ENCODE data around the gene SFMBT1. TPM values are rescaled to one million over a fixed set of nuclear protein-coding genes. Genes with fewer than 3 reads are reported as not detected.

Gene SFMBT1, protein sequence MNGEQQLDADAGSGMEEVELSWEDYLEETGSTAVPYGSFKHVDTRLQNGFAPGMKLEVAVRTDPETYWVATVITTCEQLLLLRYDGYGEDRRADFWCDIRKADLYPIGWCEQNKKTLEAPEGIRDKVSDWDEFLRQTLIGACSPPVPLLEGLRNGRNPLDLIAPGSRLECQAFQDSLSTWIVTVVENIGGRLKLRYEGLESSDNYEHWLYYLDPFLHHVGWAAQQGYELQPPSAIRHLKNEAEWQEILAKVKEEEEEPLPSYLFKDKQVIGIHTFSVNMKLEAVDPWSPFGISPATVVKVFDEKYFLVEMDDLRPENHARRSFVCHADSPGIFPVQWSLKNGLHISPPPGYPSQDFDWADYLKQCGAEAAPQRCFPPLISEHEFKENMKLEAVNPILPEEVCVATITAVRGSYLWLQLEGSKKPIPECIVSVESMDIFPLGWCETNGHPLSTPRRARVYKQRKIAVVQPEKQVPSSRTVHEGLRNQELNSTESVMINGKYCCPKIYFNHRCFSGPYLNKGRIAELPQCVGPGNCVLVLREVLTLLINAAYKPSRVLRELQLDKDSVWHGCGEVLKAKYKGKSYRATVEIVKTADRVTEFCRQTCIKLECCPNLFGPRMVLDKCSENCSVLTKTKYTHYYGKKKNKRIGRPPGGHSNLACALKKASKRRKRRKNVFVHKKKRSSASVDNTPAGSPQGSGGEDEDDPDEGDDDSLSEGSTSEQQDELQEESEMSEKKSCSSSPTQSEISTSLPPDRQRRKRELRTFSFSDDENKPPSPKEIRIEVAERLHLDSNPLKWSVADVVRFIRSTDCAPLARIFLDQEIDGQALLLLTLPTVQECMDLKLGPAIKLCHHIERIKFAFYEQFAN
- total RNA-seq = 10 to 100 TPM; 12.7 to 16.4 TPM
- long read RNA-seq, partial matches to known transcripts = 10 of 16 reads
- long read RNA-seq, other reads (novel, unspliced or antisense) = 6 of 16 reads

DNA sequence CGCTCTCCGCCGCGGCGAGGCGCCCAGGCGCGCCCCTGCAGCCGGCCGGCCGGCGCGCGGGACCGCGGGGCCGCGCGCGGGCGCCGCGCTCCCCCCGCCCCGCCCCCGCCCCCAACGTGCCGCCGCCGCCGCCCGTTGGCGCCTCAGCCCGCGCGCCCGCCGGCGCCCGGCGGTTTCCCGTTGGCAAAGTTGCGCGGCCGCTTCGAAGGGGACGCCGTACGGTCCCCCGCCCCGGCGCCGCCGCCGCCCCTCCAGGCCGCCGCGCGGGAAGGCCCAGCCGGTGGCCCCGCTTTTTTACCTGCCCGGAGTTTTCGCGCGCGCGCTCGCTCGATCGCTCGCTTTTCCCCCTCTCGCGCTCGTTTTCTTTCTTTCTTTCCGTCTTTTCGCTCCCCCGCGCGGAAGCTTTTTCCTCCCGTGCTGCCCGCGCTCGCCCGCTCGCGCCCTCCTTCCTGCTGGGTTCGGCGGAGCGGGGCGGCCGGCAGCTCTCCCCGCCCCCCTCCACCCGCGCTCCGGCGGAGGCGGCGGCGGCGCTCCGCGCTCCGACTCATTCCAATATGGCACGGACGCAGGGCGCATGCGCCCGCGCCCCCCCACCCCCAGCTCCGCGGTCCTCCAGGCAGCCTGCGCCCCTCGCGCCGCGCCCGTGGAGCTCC is at the start of gene SFMBT1:
Gene SFMBT1, minus strand, starts transcription at position 556 of the 653 bp plus-strand sequence. CDS start 76,945 bp downstream, outside the sequence.
- ATAC-seq (peak; percentile 81 to 84), DNase-seq (peak; percentile 76)
- intact Hi-C loops (cut with DNase I) = no loop called here

GRCh38 chr3:53092942-53093341 is 47.1 kb upstream of the SFMBT1 start:
- ATAC-seq = peak; percentile 25 to 28
- intact Hi-C loops (cut with DNase I) = no loop called here
- DNase-seq = no peak

- no peak for DNase-seq
- intact Hi-C loops (cut with DNase I) = no loop called here
- no peak for ATAC-seq
These were observed 46.3 kb upstream of the SFMBT1 start for GRCh38 chr3:53092216-53092615.

- DNase-seq (no peak), ATAC-seq (no peak)
- intact Hi-C loops (cut with DNase I) = no loop called here
These were observed 45.1 kb upstream of the SFMBT1 start for GRCh38 chr3:53091011-53091410.

GRCh38 chr3:53089511-53089910 is 43.6 kb upstream of the SFMBT1 start:
- ATAC-seq (peak; percentile 82 to 83), DNase-seq (peak; percentile 61)
- intact Hi-C loops (cut with DNase I) = no loop called here

GRCh38 chr3:53085476-53085875 is 39.6 kb upstream of the SFMBT1 start:
- DNase-seq (no peak), ATAC-seq (no peak)
- intact Hi-C loops (cut with DNase I) = no loop called here

GRCh38 chr3:53084310-53085001 is 38.6 kb upstream of the SFMBT1 start:
- DNase-seq (peak; percentile 37), ATAC-seq (peak; percentile 83 to 85)
- intact Hi-C loops (cut with DNase I) = no loop called here

GRCh38 chr3:53083949-53084309 is 38.1 kb upstream of the SFMBT1 start:
- intact Hi-C loops (cut with DNase I) = no loop called here
- ATAC-seq = peak; percentile 20 to 25
- DNase-seq = no peak

DNA sequence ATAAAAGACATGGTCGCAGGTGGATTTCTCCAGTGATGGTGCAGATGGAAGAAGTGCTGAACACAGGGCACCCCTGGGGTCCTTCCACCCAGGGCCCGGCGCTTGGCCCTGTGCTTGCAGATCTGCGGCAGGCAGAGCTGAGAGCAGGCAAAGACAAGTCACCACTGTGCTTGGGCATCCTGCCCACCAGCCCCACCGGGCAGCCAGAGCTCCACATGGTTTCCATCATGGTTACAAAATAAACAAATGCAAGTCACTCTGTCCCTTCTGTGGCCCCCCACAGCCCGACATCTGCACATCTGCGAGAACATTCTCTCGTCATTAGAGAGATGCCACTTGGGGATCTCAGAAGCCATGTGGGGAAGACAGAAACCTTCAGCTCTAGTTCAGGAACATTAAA is 37.6 kb upstream of the SFMBT1 start:
- ATAC-seq = peak; percentile 65 to 68
- DNase-seq = peak; percentile 69
- intact Hi-C loops (cut with DNase I) = no loop called here

- intact Hi-C loops (cut with DNase I) = no loop called here
- ATAC-seq (no peak), DNase-seq (no peak)
These were observed 36.9 kb upstream of the SFMBT1 start for GRCh38 chr3:53082736-53083135.

DNA sequence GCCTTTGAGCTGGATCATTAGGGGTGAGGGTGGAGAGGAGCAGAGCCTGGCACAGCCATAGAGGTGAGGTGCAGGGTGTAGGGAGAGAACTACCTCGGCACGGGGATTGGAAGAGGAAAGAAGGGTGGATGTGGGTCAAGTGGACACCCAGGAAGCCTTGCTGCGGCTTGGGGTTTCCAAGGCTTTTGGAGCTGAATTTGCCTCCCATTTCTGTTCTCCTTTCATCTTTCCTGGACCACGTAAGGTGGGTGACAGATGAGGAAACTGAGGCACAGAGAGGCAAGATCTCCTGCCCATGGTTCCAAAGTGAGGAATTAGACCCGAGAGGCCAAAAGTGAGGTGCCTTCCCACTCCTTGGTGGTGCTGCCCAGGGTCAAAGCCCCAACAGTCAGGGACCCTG is 35.4 kb upstream of the SFMBT1 start:
- intact Hi-C loops (cut with DNase I) = no loop called here
- DNase-seq (no peak), ATAC-seq (no peak)

DNA sequence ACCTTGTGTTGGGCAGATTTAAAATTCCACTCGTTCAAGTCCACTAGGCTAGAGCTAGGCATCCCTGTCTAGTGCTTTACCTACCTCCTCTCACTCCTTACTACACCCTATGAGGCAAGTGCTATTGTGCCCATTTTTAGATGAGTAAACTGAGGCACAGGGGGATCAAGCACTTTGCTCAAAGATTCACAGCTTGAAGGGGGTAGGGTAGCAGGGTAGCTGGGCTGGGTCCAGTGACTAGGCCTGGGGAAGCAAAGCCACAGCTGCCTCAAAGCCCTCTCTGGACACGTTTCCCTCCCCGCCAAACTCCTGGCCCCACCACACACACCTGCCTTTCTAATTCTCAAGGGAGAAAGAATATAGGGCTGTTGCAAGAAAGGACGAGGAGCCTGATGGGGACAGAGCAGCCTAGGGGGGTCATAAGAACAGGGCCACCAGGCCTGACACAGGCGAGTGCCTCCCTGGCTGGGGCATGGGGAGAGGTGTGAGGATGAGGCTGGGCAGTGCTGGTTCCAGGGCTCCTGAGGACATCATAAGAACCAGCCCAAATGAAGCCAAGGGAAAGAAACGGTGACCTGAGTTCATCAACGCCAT is 34.8 kb upstream of the SFMBT1 start:
- ATAC-seq (no peak), DNase-seq (no peak)
- intact Hi-C loops (cut with DNase I) = no loop called here

- intact Hi-C loops (cut with DNase I) = loop anchor here in 1 of 2 donors (10.0 kb wide), 1 partner anchor 145 kb away; no protein-coding TSS in a partner anchor
- ATAC-seq (no peak), DNase-seq (no peak)
These were observed 34.1 kb upstream of the SFMBT1 start for GRCh38 chr3:53079791-53080555.

DNA sequence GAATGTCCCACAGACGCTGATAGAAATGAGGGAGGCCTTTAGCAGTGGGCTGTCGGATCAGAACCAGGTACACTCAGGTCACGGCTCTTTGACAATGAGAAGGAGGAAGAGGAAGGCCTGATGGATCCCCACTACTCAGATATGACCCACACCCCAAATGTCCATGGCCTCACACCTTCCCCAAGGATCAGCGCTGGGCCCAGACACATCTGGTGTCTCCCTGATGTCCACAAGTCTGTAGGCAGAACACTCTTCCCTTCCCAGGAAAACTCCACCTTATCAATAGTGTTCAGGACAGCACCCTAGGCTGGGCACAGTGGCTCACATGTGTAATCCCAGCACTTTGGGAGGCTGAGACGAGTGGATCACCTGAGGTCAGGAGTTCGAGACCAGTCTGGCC is 33.3 kb upstream of the SFMBT1 start:
- intact Hi-C loops (cut with DNase I) = loop anchor here in 1 of 2 donors (10.0 kb wide), 1 partner anchor 144 kb away; no protein-coding TSS in a partner anchor
- ATAC-seq (no peak), DNase-seq (no peak)

- intact Hi-C loops (cut with DNase I) = loop anchor here in 1 of 2 donors (10.0 kb wide), 1 partner anchor 144 kb away; no protein-coding TSS in a partner anchor
- DNase-seq = no peak
- ATAC-seq = no peak
These were observed 32.8 kb upstream of the SFMBT1 start for GRCh38 chr3:53078656-53079055.

DNA sequence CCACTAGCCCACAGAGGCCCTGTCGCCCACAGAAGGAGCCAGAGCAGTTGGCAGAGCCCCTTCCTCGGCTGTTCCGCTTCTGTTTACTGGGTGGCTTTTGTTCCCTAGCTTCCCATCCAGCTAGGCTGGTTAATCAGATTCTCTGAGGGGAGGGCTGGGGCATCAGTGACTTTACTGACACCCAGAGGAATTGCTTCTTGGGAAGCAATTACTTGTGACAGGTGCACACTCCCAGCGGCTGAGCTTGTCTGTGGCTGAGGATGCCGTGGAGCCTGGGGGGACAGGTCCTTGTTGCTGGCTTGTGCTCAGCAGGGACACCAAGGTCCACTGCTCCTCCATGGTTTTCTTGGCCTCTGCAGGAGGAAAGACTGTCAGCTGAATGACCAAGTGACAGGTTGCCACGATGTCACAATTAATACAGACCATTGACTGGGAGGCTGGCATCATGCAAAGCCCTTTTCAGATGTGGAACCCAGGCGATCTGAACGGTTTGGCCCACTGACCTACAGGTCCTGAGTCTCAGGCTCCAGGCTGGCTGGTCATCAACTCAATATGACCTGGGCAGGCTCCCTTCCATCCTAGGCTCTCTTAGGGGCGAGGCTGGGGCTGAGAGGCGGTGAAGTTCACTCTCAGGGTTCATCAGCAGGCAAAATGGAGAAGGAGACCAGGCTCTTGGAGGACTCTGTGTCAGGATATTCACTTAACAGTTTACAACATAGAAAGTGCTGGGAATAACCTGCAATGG is 31.8 kb upstream of the SFMBT1 start:
- no peak for DNase-seq

DNA sequence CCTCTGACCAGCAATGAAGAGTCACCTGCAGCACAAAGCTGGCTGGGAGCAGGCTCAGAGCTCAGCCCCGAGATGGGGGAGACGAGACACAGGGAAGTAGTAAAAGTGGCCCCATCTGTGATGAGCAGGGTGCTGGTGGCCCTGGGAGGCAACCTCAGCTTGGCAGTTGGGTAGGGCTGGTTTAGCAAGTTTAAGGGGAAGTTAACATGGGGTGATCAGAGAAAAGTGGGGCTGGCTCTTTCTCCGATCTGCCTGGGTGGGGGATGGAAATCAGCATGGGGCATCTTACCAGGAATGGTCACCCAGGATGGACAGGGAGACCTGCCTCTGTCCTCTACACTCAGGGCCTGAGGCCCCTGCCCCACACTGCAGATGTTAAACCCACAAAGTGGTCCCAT is 29.9 kb upstream of the SFMBT1 start:
- no peak for ATAC-seq
- intact Hi-C loops (cut with DNase I) = loop anchor here in 1 of 2 donors (10.0 kb wide), 1 partner anchor 141 kb away; no protein-coding TSS in a partner anchor
- no peak for DNase-seq

More for the DNA sequence above, 31.8 kb upstream of the SFMBT1 start:
- no peak for ATAC-seq
- intact Hi-C loops (cut with DNase I) = loop anchor here in 1 of 2 donors (10.0 kb wide), 1 partner anchor 143 kb away; no protein-coding TSS in a partner anchor
